MM.1S (cell line): ENCODE data around the gene PLEKHM1.
"Not testable (repeated sequence)": the region's sequence is repeated elsewhere in the genome, so short reads cannot be mapped to it uniquely, and the experiment has no call there.

Experiments used
- EZH2 ChIP-seq: fragments of 300-600 bp; sonication (generic); optimal IDR thresholded peaks from 2 replicates; pipeline ENCODE3; 2017; ENCODE audit warnings: low read depth, mild to moderate bottlenecking, antibody characterized with exemption, low read length, mixed read lengths
- TF ChIP-seq, protein P1 (sequence below): fragments of 300-600 bp; sonication (generic); IDR thresholded peaks from 2 replicates; pipeline ENCODE4 v1.5.1; 2016; ENCODE audit warnings: antibody characterized with exemption, low read length, mixed read lengths

GRCh38 chr17:45448066-45448465 is 42.5 kb downstream of the PLEKHM1 start:
- TF ChIP-seq, protein P1, sequence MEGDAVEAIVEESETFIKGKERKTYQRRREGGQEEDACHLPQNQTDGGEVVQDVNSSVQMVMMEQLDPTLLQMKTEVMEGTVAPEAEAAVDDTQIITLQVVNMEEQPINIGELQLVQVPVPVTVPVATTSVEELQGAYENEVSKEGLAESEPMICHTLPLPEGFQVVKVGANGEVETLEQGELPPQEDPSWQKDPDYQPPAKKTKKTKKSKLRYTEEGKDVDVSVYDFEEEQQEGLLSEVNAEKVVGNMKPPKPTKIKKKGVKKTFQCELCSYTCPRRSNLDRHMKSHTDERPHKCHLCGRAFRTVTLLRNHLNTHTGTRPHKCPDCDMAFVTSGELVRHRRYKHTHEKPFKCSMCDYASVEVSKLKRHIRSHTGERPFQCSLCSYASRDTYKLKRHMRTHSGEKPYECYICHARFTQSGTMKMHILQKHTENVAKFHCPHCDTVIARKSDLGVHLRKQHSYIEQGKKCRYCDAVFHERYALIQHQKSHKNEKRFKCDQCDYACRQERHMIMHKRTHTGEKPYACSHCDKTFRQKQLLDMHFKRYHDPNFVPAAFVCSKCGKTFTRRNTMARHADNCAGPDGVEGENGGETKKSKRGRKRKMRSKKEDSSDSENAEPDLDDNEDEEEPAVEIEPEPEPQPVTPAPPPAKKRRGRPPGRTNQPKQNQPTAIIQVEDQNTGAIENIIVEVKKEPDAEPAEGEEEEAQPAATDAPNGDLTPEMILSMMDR: not testable (repeated sequence)
- TF ChIP-seq EZH2: not testable (repeated sequence)
